ENCODE measurements around the gene STAT6.

GRCh38 chr12:57066245-57066644 lies 44.9 kb downstream of the STAT6 start:
- TF ChIP-seq, protein P1, sequence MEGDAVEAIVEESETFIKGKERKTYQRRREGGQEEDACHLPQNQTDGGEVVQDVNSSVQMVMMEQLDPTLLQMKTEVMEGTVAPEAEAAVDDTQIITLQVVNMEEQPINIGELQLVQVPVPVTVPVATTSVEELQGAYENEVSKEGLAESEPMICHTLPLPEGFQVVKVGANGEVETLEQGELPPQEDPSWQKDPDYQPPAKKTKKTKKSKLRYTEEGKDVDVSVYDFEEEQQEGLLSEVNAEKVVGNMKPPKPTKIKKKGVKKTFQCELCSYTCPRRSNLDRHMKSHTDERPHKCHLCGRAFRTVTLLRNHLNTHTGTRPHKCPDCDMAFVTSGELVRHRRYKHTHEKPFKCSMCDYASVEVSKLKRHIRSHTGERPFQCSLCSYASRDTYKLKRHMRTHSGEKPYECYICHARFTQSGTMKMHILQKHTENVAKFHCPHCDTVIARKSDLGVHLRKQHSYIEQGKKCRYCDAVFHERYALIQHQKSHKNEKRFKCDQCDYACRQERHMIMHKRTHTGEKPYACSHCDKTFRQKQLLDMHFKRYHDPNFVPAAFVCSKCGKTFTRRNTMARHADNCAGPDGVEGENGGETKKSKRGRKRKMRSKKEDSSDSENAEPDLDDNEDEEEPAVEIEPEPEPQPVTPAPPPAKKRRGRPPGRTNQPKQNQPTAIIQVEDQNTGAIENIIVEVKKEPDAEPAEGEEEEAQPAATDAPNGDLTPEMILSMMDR (IDR thresholded peaks at IDR 0.05), result no peak
- no peak for TF ChIP-seq POLR2AphosphoS5 (IDR thresholded peaks at IDR 0.05)
